H1 (cell line): ENCODE data around the gene RNMT. TPM values are rescaled to one million over a fixed set of nuclear protein-coding genes. Genes with fewer than 3 reads are reported as not detected.

Experiments
- CTCF ChIA-PET: fragments of 300-600 bp; sonication (Branson Sonifier 250); formaldehyde crosslinking; loops from one replicate; lab custom pipeline; 2021; ENCODE audit not compliant: partially characterized antibody; lab: Charles Lee
- POLR2A ChIA-PET: fragments of 300-600 bp; sonication (Branson Sonifier 250); formaldehyde crosslinking; loops from one replicate; lab custom pipeline; 2021; ENCODE audit warnings: inconsistent platforms; ENCODE audit not compliant: partially characterized antibody; lab: Charles Lee
- DNase-seq, 2 experiments: peaks; one replicate each; pipeline versions ENCODE4 v3.0.0 to v3.0.0-alpha.2; 2010 to 2022; ENCODE audit warnings: low spot score in 2 of 2, low read depth in 1 of 2, mixed read lengths in 1 of 2
- FAIRE-seq: peaks from 2 replicates; lab custom pipeline; 2011; peaks lifted over from hg19 to GRCh38; lab: Jason Lieb, UNC
- H2AFZ ChIP-seq: 2 replicates; pipeline ENCODE4 v1.8.1; 2012; ENCODE audit warnings: low read length, inconsistent platforms
- H2AK5ac ChIP-seq: 2 replicates; pipeline ENCODE4 v1.6.1; 2013; ENCODE audit warnings: low read depth, low read length
- H2BK120ac ChIP-seq: replicated peaks from 2 replicates; pipeline ENCODE3; 2013; ENCODE audit warnings: low read depth, low read length, inconsistent platforms
- H2BK12ac ChIP-seq: 2 replicates; pipeline ENCODE4 v1.6.1; 2013; ENCODE audit warnings: low read depth, low read length
- H2BK15ac ChIP-seq: 2 replicates; pipeline ENCODE4 v1.6.1; 2013; ENCODE audit warnings: low read length
- H2BK20ac ChIP-seq: 2 replicates; pipeline ENCODE4 v1.6.1; 2013; ENCODE audit warnings: low read length
- H2BK5ac ChIP-seq: 2 replicates; pipeline ENCODE4 v1.6.1; 2013; ENCODE audit warnings: low read depth, low read length
- H3K14ac ChIP-seq: 2 replicates; pipeline ENCODE4 v1.6.1; 2013; ENCODE audit warnings: inconsistent platforms; ENCODE audit not compliant: insufficient read length
- H3K18ac ChIP-seq: 2 replicates; pipeline ENCODE4 v1.6.1; 2013; ENCODE audit warnings: low read length; ENCODE audit errors: extremely low read depth
- H3K23ac ChIP-seq: 2 replicates; pipeline ENCODE4 v1.6.1; 2013; ENCODE audit warnings: inconsistent platforms; ENCODE audit not compliant: insufficient read length
- H3K23me2 ChIP-seq: 2 replicates; pipeline ENCODE4 v1.6.1; 2013; ENCODE audit warnings: low read depth, low read length
- H3K27ac ChIP-seq: 2 replicates; pipeline ENCODE4 v1.6.1; 2011; ENCODE audit warnings: low read depth, low read length, inconsistent platforms
- H3K27me3 ChIP-seq, 4 experiments: replicated peaks in 1 of 4; 1 replicate in 1 of 4; 2 replicates in 3 of 4; pipeline versions ENCODE4 v1.6.1 to v1.8.1; 2011 to 2013; ENCODE audit warnings: low read length in 3 of 4, mild to moderate bottlenecking in 3 of 4, inconsistent platforms in 2 of 4, mixed read lengths in 2 of 4, moderate library complexity in 1 of 4; ENCODE audit not compliant: control insufficient read depth in 3 of 4, insufficient read depth in 3 of 4; ENCODE audit errors: extremely low read depth in 1 of 4
- H3K36me3 ChIP-seq, 4 experiments: 2 replicates each; pipeline versions ENCODE4 v1.6.1 to v1.8.1; 2011 to 2013; ENCODE audit warnings: mild to moderate bottlenecking in 4 of 4, low read length in 3 of 4, moderate library complexity in 2 of 4, control low read depth in 1 of 4, inconsistent platforms in 1 of 4; ENCODE audit not compliant: insufficient read depth in 4 of 4, control insufficient read depth in 2 of 4
- H3K4ac ChIP-seq: replicated peaks from 2 replicates; pipeline ENCODE3; 2013; ENCODE audit warnings: low read length, low read depth, mixed read lengths, inconsistent platforms; ENCODE audit not compliant: insufficient read length
- H3K4me1 ChIP-seq, 4 experiments: replicated peaks in 1 of 4; 1 replicate in 1 of 4; 2 replicates in 3 of 4; pipeline versions ENCODE4 v1.6.1 to v1.8.1; 2011 to 2013; ENCODE audit warnings: low read length in 3 of 4, inconsistent platforms in 2 of 4, mixed read lengths in 1 of 4; ENCODE audit not compliant: insufficient read depth in 4 of 4, control insufficient read depth in 3 of 4
- H3K4me2 ChIP-seq, 2 experiments: 2 replicates each; pipeline versions ENCODE4 v1.6.1 to v1.8.1; 2011 to 2013; ENCODE audit warnings: low read depth in 2 of 2, low read length in 2 of 2, control low read depth in 1 of 2, inconsistent platforms in 1 of 2, mild to moderate bottlenecking in 1 of 2; ENCODE audit not compliant: insufficient read depth in 1 of 2
- H3K4me3 ChIP-seq, 4 experiments: fragments of 200-600, 300-600 bp in 1 of 4; sonication (generic), shearing (Covaris generic), sonication (Bioruptor Twin) in 1 of 4; 2 replicates each; pipeline versions ENCODE4 v1.5.1 to v1.8.1; 2011 to 2016; ENCODE audit warnings: low read length in 4 of 4, low read depth in 3 of 4, control low read depth in 2 of 4, inconsistent platforms in 2 of 4, mild to moderate bottlenecking in 2 of 4, mixed read lengths in 1 of 4, moderate library complexity in 1 of 4; ENCODE audit not compliant: insufficient read depth in 2 of 4; ENCODE audit errors: extremely low read depth in 1 of 4
- H3K56ac ChIP-seq: replicated peaks from 2 replicates; pipeline ENCODE3; 2013; ENCODE audit warnings: low read depth, mild to moderate bottlenecking, mixed read lengths, low read length, inconsistent platforms; ENCODE audit not compliant: insufficient read length
- H3K79me1 ChIP-seq: 2 replicates; pipeline ENCODE4 v1.6.1; 2013; ENCODE audit warnings: low read depth, low read length, control low read depth
- H3K79me2 ChIP-seq, 2 experiments: 2 replicates each; pipeline versions ENCODE4 v1.6.1 to v1.8.1; 2012 to 2013; ENCODE audit warnings: low read length in 2 of 2, mild to moderate bottlenecking in 2 of 2, inconsistent platforms in 1 of 2; ENCODE audit not compliant: insufficient read depth in 2 of 2, control insufficient read depth in 1 of 2
- H3K9ac ChIP-seq, 4 experiments: replicated peaks in 1 of 4; 1 replicate in 1 of 4; 2 replicates in 3 of 4; pipeline versions ENCODE4 v1.6.1 to v1.8.1; 2011 to 2013; ENCODE audit warnings: low read depth in 3 of 4, low read length in 3 of 4, control low read depth in 2 of 4, mild to moderate bottlenecking in 2 of 4, moderate library complexity in 2 of 4, inconsistent platforms in 1 of 4; ENCODE audit errors: extremely low read depth in 1 of 4
- H3K9me3 ChIP-seq, 2 experiments: 2 replicates each; pipeline versions ENCODE4 v1.6.1 to v1.8.1; 2012 to 2013; ENCODE audit warnings: mild to moderate bottlenecking in 2 of 2, moderate library complexity in 2 of 2, control low read depth in 1 of 2, inconsistent platforms in 1 of 2, low read depth in 1 of 2, low read length in 1 of 2, mixed read lengths in 1 of 2; ENCODE audit not compliant: insufficient read depth in 2 of 2
- H4K20me1 ChIP-seq, 2 experiments: replicated peaks in 1 of 2; 2 replicates each; pipeline versions ENCODE3 to v1.8.1; 2011 to 2013; ENCODE audit warnings: inconsistent platforms in 2 of 2, low read length in 2 of 2, mild to moderate bottlenecking in 1 of 2; ENCODE audit not compliant: insufficient read depth in 2 of 2, control insufficient read depth in 1 of 2
- H4K5ac ChIP-seq: 2 replicates; pipeline ENCODE4 v1.6.1; 2013; ENCODE audit warnings: low read length, low read depth, mixed read lengths, inconsistent platforms; ENCODE audit not compliant: insufficient read length
- H4K8ac ChIP-seq: 2 replicates; pipeline ENCODE4 v1.8.0; 2013; ENCODE audit warnings: mild to moderate bottlenecking, moderate library complexity, low read length, inconsistent platforms; ENCODE audit not compliant: insufficient read depth; ENCODE audit errors: extremely low read depth
- H4K91ac ChIP-seq: replicated peaks from 2 replicates; pipeline ENCODE3; 2013; ENCODE audit warnings: low read length, mixed read lengths, inconsistent platforms; ENCODE audit not compliant: insufficient read length
- CHD2 ChIP-seq: IDR thresholded peaks from 2 replicates; pipeline ENCODE4 v1.6.1; 2012; ENCODE audit warnings: low read length, improper control_type of control experiment
- CTBP2 ChIP-seq: IDR thresholded peaks from 2 replicates; pipeline ENCODE4 v1.7.0; 2011; ENCODE audit warnings: borderline replicate concordance, mild to moderate bottlenecking, moderate library complexity, mixed read lengths, low read length; ENCODE audit not compliant: insufficient read depth, insufficient read length
- CTCF ChIP-seq, 3 experiments: IDR thresholded peaks; 1 replicate in 2 of 3; 2 replicates in 1 of 3; pipeline versions ENCODE4 v1.5.1 to v1.6.1; 2011; ENCODE audit warnings: low read length in 3 of 3, mild to moderate bottlenecking in 3 of 3, inconsistent platforms in 2 of 3, low read depth in 1 of 3, moderate library complexity in 1 of 3; ENCODE audit not compliant: insufficient read depth in 1 of 3; ENCODE audit errors: control extremely low read depth in 1 of 3
- FOSL1 ChIP-seq: IDR thresholded peaks from 2 replicates; pipeline ENCODE4 v1.6.1; 2011; ENCODE audit warnings: mild to moderate bottlenecking, low read depth, low read length, moderate library complexity; ENCODE audit not compliant: insufficient read depth
- GABPA ChIP-seq: IDR thresholded peaks from 2 replicates; pipeline ENCODE4 v1.6.1; 2011; ENCODE audit warnings: mild to moderate bottlenecking, low read length, moderate library complexity, borderline replicate concordance; ENCODE audit not compliant: insufficient read depth
- HDAC2 ChIP-seq, 2 experiments: fragments of 300-600 bp in 1 of 2; sonication (generic) in 1 of 2; IDR thresholded peaks; 2 replicates each; pipeline ENCODE4 v1.6.1; 2011 to 2012; ENCODE audit warnings: low read depth in 2 of 2, low read length in 2 of 2, mild to moderate bottlenecking in 2 of 2, moderate library complexity in 2 of 2, borderline replicate concordance in 1 of 2, inconsistent platforms in 1 of 2
- POLR2AphosphoS5 ChIP-seq: IDR thresholded peaks from 2 replicates; pipeline ENCODE4 v1.6.1; 2011; ENCODE audit warnings: low read depth, low read length
- RNF2 ChIP-seq: fragments of 200-900, 300-1000 bp; sonication (generic); IDR thresholded peaks from 2 replicates; pipeline ENCODE4 v1.7.1; 2016; ENCODE audit warnings: borderline replicate concordance, low read depth, mild to moderate bottlenecking, antibody characterized with exemption, low read length; ENCODE audit not compliant: poor library complexity, severe bottlenecking; ENCODE audit errors: missing control alignments
- SIN3A ChIP-seq, 2 experiments: IDR thresholded peaks in 1 of 2; conservative IDR thresholded peaks in 1 of 2; 2 replicates each; pipeline ENCODE4 v1.6.1; 2011 to 2012; ENCODE audit warnings: low read length in 2 of 2, improper control_type of control experiment in 1 of 2, low read depth in 1 of 2, mild to moderate bottlenecking in 1 of 2
- USF2 ChIP-seq: IDR thresholded peaks from 2 replicates; pipeline ENCODE4 v1.6.1; 2011; ENCODE audit warnings: low read length, improper control_type of control experiment
- polyA plus RNA-seq, 7 experiments: library from polyadenylated mRNA; depleted of rRNA in 3 of 7; stranded (reverse) in 5 of 7; unstranded in 2 of 7; fragments of >200 nt in 5 of 7; fragments of 200-250 nt in 2 of 7; gene quantifications; 1 replicate in 5 of 7; 2 replicates in 1 of 7; 4 replicates in 1 of 7; pipeline versions ENCODE4 v1.2.1 to v1.2.3, GENCODE V29; 2011 to 2013; ENCODE audit warnings: missing spikeins in 2 of 7, mixed read lengths in 2 of 7
- total RNA-seq: library from RNA; stranded (reverse); fragmentation: NEBNext Ultra II Directional; extraction: Animal tissue kit (Norgen Biotek cat#: 25700); gene quantifications from 2 replicates; pipeline ENCODE4 v1.2.1, GENCODE V29; 2021

RNMT gene
- total and polyA plus RNA-seq, 2 of the 8 experiments (the other 6 are each of a cell fraction or from before 2014, with no cell fraction given), result 25.3 to 63.5 TPM

- no peak for FAIRE-seq
- Histone ChIP-seq H3K18ac (no peak overlapping the region), H2AFZ (no peak overlapping the region), H3K27me3 (no peaks in the 10 kb centered on the region), H3K56ac (no peak overlapping the region), H2BK12ac (no peak overlapping the region), H3K36me3 (peaks cover 0 to 45% (median 21%) of the 10 kb centered on the region in 4 experiments; a peak in 6 of 8 replicates), H3K23me2 (no peaks in the 10 kb centered on the region), H3K4me3 (no peak overlapping the region), H3K4me1 (no peaks in the 10 kb centered on the region), H3K14ac (no peak overlapping the region), H3K9ac (no peak overlapping the region), H4K5ac (no peak overlapping the region), H3K23ac (no peak overlapping the region), H2BK15ac (no peak overlapping the region), H3K79me2 (no peaks in the 10 kb centered on the region), H2BK20ac (no peak overlapping the region), H4K91ac (no peak overlapping the region), H3K4me2 (no peak overlapping the region), H3K27ac (no peak overlapping the region), H4K20me1 (no peaks in the 10 kb centered on the region), H3K79me1 (no peaks in the 10 kb centered on the region), H3K9me3 (peaks cover under 1 to 10% of the 10 kb centered on the region in 2 experiments; a peak in 2 of 4 replicates), H3K4ac (no peak overlapping the region), H4K8ac (no peak overlapping the region), H2AK5ac (no peak overlapping the region), H2BK120ac (no peak overlapping the region), H2BK5ac (no peak overlapping the region)
- no peak for DNase-seq
- CTCF ChIA-PET, result interaction anchor here (0.6 kb wide), 1 partner anchor 17 kb away, joined by 6 read pairs; no protein-coding TSS in a partner anchor
- POLR2A ChIA-PET, result no interaction called here
- TF ChIP-seq USF2 (no peak), POLR2AphosphoS5 (no peak), HDAC2 (IDR thresholded peaks at IDR 0.05; ENCODE audit: borderline replicate concordance in 1 of 2, low read depth in 2 of 2, low read length in 2 of 2) (no peak), FOSL1 (no peak), CTBP2 (no peak), CHD2 (no peak), SIN3A (conservative IDR thresholded peaks at IDR 0.05 in 1 of 2, IDR thresholded peaks at IDR 0.05 in 1 of 2; ENCODE audit: low read depth in 1 of 2, low read length in 2 of 2) (no peak), GABPA (no peak), CTCF (IDR thresholded peaks at IDR 0.05; ENCODE audit: control extremely low read depth in 1 of 3, insufficient read depth in 1 of 3, low read depth in 1 of 3, low read length in 3 of 3) (no peak), RNF2 (no peak)
Measured at GRCh38 chr18:13760047-13760446, 33.6 kb downstream of the RNMT start.
